Endothelial cell of umbilical vein (primary cell): Measurements from ENCODE around the gene RIOK1. TPM values are rescaled to one million over a fixed set of nuclear protein-coding genes. Genes with fewer than 3 reads are reported as not detected.

Experiments
- BruUV-seq: library from RNA; stranded (reverse); fragments of 400-500 nt; replicated peaks from 2 replicates; lab custom pipeline; 2021; lab: Mats Ljungman, UMichigan
- CTCF ChIA-PET: fragments of 300-600, 350-600 bp; sonication (Branson Sonifier 250); formaldehyde crosslinking; loops from one replicate; lab custom pipeline; 2021; ENCODE audit warnings: antibody characterized with exemption, inconsistent platforms; lab: Charles Lee
- POLR2A ChIA-PET: fragments of 300-600, 350-600 bp; sonication (Branson Sonifier 250); formaldehyde crosslinking; loops from one replicate; lab custom pipeline; 2021; ENCODE audit warnings: antibody characterized with exemption, inconsistent platforms; lab: Charles Lee
- DNase-seq: peaks from one replicate; pipeline ENCODE4 v3.0.0-alpha.2; 2011; ENCODE audit warnings: low read depth, low spot score
- FAIRE-seq: peaks from 2 replicates; lab custom pipeline; 2011; peaks lifted over from hg19 to GRCh38; lab: Jason Lieb, UNC
- H2AFZ ChIP-seq: 2 replicates; pipeline ENCODE4 v1.6.0; 2012; ENCODE audit warnings: low read depth, low read length, control low read depth, inconsistent platforms
- H3K27ac ChIP-seq: 2 replicates; pipeline ENCODE4 v1.5.1; 2011; ENCODE audit warnings: low read depth, mild to moderate bottlenecking, control low read depth, low read length, moderate library complexity; ENCODE audit not compliant: insufficient read depth
- H3K27me3 ChIP-seq, 2 experiments: 2 replicates each; pipeline versions ENCODE4 v1.6.0 to v1.6.1; 2011; ENCODE audit warnings: low read length in 2 of 2, mixed read lengths in 1 of 2; ENCODE audit not compliant: control insufficient read depth in 2 of 2, insufficient read depth in 2 of 2
- H3K36me3 ChIP-seq, 2 experiments: 2 replicates in 1 of 2; 3 replicates in 1 of 2; pipeline ENCODE4 v1.5.1; 2011; ENCODE audit warnings: low read length in 2 of 2, mild to moderate bottlenecking in 1 of 2, moderate library complexity in 1 of 2; ENCODE audit not compliant: control insufficient read depth in 2 of 2, insufficient read depth in 2 of 2; ENCODE audit errors: extremely low read depth in 1 of 2
- H3K4me1 ChIP-seq: 3 replicates; pipeline ENCODE4 v1.5.1; 2011; ENCODE audit warnings: mild to moderate bottlenecking, low read length; ENCODE audit not compliant: control insufficient read depth, insufficient read depth; ENCODE audit errors: extremely low read depth
- H3K4me2 ChIP-seq: 2 replicates; pipeline ENCODE4 v1.6.1; 2011; ENCODE audit warnings: low read length, control low read depth, mixed read lengths; ENCODE audit not compliant: insufficient read depth
- H3K4me3 ChIP-seq, 3 experiments: fragments of 200-600 bp in 1 of 3; sonication (generic), shearing (Covaris generic) in 1 of 3; replicated peaks in 1 of 3; 2 replicates each; pipeline ENCODE4 v1.5.1; 2011 to 2016; ENCODE audit warnings: control low read depth in 3 of 3, low read length in 3 of 3, mild to moderate bottlenecking in 2 of 3, inconsistent platforms in 1 of 3, low read depth in 1 of 3, moderate library complexity in 1 of 3; ENCODE audit not compliant: insufficient read depth in 1 of 3
- H3K79me2 ChIP-seq: 2 replicates; pipeline ENCODE4 v1.6.0; 2012; ENCODE audit warnings: low read length, inconsistent platforms; ENCODE audit not compliant: control insufficient read depth, insufficient read depth
- H3K9ac ChIP-seq: replicated peaks from 2 replicates; pipeline ENCODE3; 2011; ENCODE audit warnings: low read length, control low read depth; ENCODE audit not compliant: insufficient read depth; ENCODE audit errors: extremely low read depth
- H3K9me1 ChIP-seq: replicated peaks from 3 replicates; pipeline ENCODE4 v1.6.0; 2011; ENCODE audit warnings: mild to moderate bottlenecking, low read length; ENCODE audit not compliant: control insufficient read depth, insufficient read depth; ENCODE audit errors: extremely low read depth
- H3K9me3 ChIP-seq: replicated peaks from 2 replicates; pipeline ENCODE4 v1.5.1; 2012; ENCODE audit warnings: low read length, inconsistent platforms; ENCODE audit not compliant: control insufficient read depth, insufficient read depth
- H4K20me1 ChIP-seq: replicated peaks from 2 replicates; pipeline ENCODE3; 2011; ENCODE audit warnings: mild to moderate bottlenecking, low read length; ENCODE audit not compliant: control insufficient read depth, insufficient read depth; ENCODE audit errors: extremely low read depth
- EZH2 ChIP-seq: IDR thresholded peaks from 2 replicates; pipeline ENCODE4 v1.6.1; 2012; ENCODE audit warnings: borderline replicate concordance, low read depth, mild to moderate bottlenecking, moderate library complexity, low read length, inconsistent platforms; ENCODE audit not compliant: severe bottlenecking
- FOS ChIP-seq: IDR thresholded peaks from 2 replicates; pipeline ENCODE4 v1.6.1; 2011; ENCODE audit warnings: mild to moderate bottlenecking, low read length, moderate library complexity, borderline replicate concordance; ENCODE audit not compliant: insufficient read depth
- GATA2 ChIP-seq: IDR thresholded peaks from 2 replicates; pipeline ENCODE4 v1.7.0; 2011; ENCODE audit warnings: low read depth, mild to moderate bottlenecking, moderate library complexity, mixed read lengths, low read length; ENCODE audit not compliant: insufficient read length, insufficient read depth
- JUN ChIP-seq: IDR thresholded peaks from 2 replicates; pipeline ENCODE4 v1.6.1; 2011; ENCODE audit warnings: borderline replicate concordance, low read depth; ENCODE audit not compliant: insufficient read length, insufficient read depth
- MYC ChIP-seq: IDR thresholded peaks from one replicate; pipeline ENCODE4 v1.6.1; 2011; ENCODE audit warnings: mild to moderate bottlenecking, low read depth, low read length
- POLR2A ChIP-seq: IDR thresholded peaks from 2 replicates; pipeline ENCODE4 v1.6.1; 2012; ENCODE audit warnings: low read depth, mild to moderate bottlenecking, control low read depth, low read length
- POLR2AphosphoS5 ChIP-seq: IDR thresholded peaks from 2 replicates; pipeline ENCODE4 v1.6.1; 2012; ENCODE audit warnings: low read depth, mild to moderate bottlenecking, control low read depth, low read length, moderate library complexity; ENCODE audit not compliant: insufficient read depth
- dilution Hi-C: fragments of 300-500 bp; cut with MboI; formaldehyde crosslinking; loops from one replicate; pipeline ENCODE4 v1.15.0; 2019; ENCODE audit warnings: low sequenced_read_pairs; ENCODE audit not compliant: extremely low pct_ligation_motif_present
- intact Hi-C: fragments of 100-400 bp; cut with micrococcal nuclease; formaldehyde crosslinking; loops from one replicate; pipeline ENCODE4 v1.10.0; 2022
- polyA plus RNA-seq, 4 experiments: library from polyadenylated mRNA; depleted of rRNA in 3 of 4; stranded (reverse) in 3 of 4; unstranded in 1 of 4; fragments of >200 nt; gene quantifications; 2 replicates each; pipeline versions ENCODE4 v1.2.1 to v1.2.3, GENCODE V29; 2011 to 2012; ENCODE audit warnings: missing spikeins in 1 of 4
- total RNA-seq: library from RNA; stranded (reverse); gene quantifications from 2 replicates; pipeline ENCODE4 v1.2.3, GENCODE V29; 2021
- TF ChIP-seq, protein P1 (sequence below), 2 donors: IDR thresholded peaks; 1 replicate in 1 of 2; 2 replicates in 1 of 2; pipeline ENCODE4 v1.5.1; 2011; ENCODE audit warnings: low read length in 2 of 2, mild to moderate bottlenecking in 2 of 2, moderate library complexity in 2 of 2, control low read depth in 1 of 2, inconsistent platforms in 1 of 2, low read depth in 1 of 2; ENCODE audit not compliant: insufficient read depth in 1 of 2; ENCODE audit errors: extremely low read depth in 1 of 2
- TF ChIP-seq, protein P2 (sequence below): IDR thresholded peaks from 2 replicates; pipeline ENCODE4 v1.6.1; 2011; ENCODE audit not compliant: insufficient read depth, insufficient read length

RIOK1 gene
- total and polyA plus RNA-seq, 2 donors (not counting 3 experiments of a cell fraction or from before 2014, with no cell fraction given) = 9.2 to 21.4 TPM

- no peaks in the 10 kb centered on the region for H3K9me3 ChIP-seq
Observed at GRCh38 chr6:7433121-7433617, 43.6 kb downstream of the RIOK1 start.

More at GRCh38 chr6:7433121-7433617, 43.6 kb downstream of the RIOK1 start:
- H3K9ac ChIP-seq = no peak overlapping the region
- dilution Hi-C loops = no loop called here
- no peaks in the 10 kb centered on the region for H3K27me3 ChIP-seq
- intact Hi-C loops = no loop called here
- H3K79me2 ChIP-seq = no peaks in the 10 kb centered on the region
- H3K4me1 ChIP-seq = no peaks in the 10 kb centered on the region
- no peak overlapping the region for H2AFZ ChIP-seq
- no peak overlapping the region for H3K27ac ChIP-seq
- no peaks in the 10 kb centered on the region for H3K36me3 ChIP-seq
- no peak overlapping the region for H3K4me3 ChIP-seq
- no peaks in the 10 kb centered on the region for H4K20me1 ChIP-seq
- no TSS peak for BruUV-seq
- no peak overlapping the region for H3K4me2 ChIP-seq
- TF ChIP-seq FOS = no peak
- TF ChIP-seq JUN = no peak
- no peak for TF ChIP-seq GATA2
- TF ChIP-seq EZH2 = no peak
- TF ChIP-seq MYC = no peak
- TF ChIP-seq, protein P1, sequence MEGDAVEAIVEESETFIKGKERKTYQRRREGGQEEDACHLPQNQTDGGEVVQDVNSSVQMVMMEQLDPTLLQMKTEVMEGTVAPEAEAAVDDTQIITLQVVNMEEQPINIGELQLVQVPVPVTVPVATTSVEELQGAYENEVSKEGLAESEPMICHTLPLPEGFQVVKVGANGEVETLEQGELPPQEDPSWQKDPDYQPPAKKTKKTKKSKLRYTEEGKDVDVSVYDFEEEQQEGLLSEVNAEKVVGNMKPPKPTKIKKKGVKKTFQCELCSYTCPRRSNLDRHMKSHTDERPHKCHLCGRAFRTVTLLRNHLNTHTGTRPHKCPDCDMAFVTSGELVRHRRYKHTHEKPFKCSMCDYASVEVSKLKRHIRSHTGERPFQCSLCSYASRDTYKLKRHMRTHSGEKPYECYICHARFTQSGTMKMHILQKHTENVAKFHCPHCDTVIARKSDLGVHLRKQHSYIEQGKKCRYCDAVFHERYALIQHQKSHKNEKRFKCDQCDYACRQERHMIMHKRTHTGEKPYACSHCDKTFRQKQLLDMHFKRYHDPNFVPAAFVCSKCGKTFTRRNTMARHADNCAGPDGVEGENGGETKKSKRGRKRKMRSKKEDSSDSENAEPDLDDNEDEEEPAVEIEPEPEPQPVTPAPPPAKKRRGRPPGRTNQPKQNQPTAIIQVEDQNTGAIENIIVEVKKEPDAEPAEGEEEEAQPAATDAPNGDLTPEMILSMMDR (IDR thresholded peaks at IDR 0.05; ENCODE audit: extremely low read depth in 1 of 2, insufficient read depth in 1 of 2, low read depth in 1 of 2, low read length in 2 of 2) = no peak
- TF ChIP-seq, protein P2, sequence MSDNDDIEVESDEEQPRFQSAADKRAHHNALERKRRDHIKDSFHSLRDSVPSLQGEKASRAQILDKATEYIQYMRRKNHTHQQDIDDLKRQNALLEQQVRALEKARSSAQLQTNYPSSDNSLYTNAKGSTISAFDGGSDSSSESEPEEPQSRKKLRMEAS = no peak
- TF ChIP-seq POLR2AphosphoS5 = no peak
- TF ChIP-seq POLR2A = no peak
- ChIA-PET CTCF (no interaction called here), POLR2A (no interaction called here)
- no peak for DNase-seq
- no peaks in the 10 kb centered on the region for H3K9me1 ChIP-seq
- FAIRE-seq = no peak
